Measurements from ENCODE around the gene PIAS3. TPM values are rescaled to one million over a fixed set of nuclear protein-coding genes. Genes with fewer than 3 reads are reported as not detected.
A peak's percentile ranks its signal among the peaks of the same experiment; 100 is the strongest.

Gene PIAS3
- 5.0 TPM for total RNA-seq

DNA sequence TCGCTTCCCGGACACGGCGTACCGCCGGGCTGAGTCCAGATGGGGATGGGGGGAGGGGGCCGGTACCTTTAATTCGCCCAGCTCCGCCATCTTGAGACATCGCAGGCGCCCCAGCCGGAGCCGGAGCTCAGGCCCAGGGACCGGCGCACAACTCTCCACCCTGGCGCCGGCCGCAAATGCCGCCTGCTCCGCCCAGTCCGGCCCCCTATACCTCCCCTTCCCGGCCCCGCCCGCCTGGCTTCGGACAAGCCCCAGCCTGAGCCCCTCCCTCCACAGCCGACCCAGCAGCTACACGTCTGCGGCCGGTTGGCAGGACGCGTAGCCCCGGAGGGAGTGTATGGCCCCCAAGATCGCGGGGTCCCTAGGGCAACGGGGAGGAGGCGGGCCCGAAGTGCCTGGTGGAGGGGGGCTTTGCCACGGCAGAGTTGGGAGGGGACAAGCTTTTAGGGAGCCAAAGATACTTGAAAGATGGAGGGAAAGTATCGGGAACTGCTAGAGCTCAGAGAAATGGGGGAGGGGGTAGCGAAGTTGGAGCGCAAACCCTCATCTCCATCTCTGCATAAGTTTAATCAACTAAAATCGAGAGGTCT, at the start of gene PIAS3:
PIAS3 (minus strand) TSS at position 181 of the 590 bp plus-strand sequence; CDS start at position 90, 91 bp downstream.
- DNase-seq = peak; percentile 89

- no peak for DNase-seq
These were observed 49.8 kb upstream of the PIAS3 start for GRCh38 chr1:145908653-145909052.

DNA sequence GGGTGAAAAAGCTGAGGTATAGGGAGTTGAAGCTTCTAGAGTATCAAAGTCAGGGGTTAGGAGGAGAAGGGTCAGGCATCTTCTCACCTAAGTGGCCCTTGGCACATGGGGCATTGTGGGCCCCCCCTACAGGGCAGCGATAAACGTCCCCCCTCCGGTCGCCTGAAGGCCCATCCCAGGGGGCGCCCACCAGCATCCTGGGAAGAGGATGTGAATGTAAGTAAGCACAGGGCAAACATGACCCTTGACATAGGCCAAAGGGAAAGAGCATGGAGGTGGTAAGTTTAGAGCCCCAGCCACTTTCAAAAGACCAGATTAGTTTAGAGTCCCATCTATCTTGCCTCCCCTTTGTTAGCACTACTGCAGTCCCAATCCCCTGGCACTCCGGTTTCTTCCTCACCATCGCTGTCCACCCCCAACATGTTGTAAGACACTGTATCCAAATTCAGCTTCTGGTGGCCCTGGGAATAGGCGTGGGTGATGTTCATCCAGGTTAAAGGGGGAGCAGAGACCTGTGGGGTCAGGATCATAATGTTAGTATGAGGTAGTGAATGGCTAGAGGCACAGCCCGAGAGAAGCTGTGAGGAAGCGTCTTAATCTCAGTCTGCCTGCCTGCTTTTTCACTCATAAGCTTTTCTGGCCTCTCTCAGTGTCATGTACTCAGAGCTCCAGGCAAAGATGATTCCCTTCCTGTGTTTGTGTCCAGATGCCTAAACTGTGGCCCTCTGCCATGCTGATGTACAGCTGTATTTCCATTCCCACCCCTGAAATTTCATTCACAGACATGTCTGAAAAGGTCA, 48.3 kb upstream of the PIAS3 start:
- DNase-seq = no peak

- DNase-seq = no peak
These were observed 42.6 kb upstream of the PIAS3 start for GRCh38 chr1:145901312-145902021.

DNA sequence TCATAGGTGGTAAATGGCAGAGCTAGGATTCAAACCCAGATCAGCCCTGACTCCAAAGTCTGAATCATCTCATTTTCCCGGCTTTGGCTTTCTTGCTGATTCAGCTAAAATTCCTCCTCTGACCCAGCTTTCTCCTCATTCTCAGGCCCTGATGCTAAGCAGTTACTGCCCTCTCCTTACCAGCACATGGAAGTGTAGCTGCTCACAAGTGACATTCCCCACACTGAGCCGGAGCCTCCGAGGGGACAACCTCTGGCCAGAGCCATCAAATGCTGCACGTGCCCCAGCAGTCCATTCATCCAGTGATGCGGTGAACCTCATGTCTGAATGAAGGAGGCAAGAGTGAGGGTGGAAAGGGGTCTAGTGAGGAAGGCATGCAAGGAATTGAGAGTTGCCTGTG, 39.9 kb upstream of the PIAS3 start:
- no peak for DNase-seq

DNA sequence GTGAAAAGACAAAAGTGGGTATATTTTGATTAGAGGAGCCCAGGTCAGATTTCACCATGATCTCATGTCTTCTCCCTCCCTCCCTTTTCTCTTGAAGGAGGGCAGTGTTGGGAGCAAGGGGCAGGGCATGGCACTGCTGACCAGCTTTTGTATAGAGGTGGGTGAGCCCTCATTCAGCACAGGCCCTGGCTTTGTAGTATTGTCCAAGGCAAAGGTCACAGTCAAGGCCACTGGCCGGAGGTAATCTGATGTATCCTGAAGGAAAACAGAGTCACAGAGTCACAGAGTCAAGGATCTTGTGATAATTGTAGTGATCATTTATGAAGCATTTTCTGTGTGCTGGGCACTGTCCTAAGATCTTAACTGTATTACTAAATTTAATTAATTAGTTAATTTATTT, 39.1 kb upstream of the PIAS3 start:
- DNase-seq = no peak

DNA sequence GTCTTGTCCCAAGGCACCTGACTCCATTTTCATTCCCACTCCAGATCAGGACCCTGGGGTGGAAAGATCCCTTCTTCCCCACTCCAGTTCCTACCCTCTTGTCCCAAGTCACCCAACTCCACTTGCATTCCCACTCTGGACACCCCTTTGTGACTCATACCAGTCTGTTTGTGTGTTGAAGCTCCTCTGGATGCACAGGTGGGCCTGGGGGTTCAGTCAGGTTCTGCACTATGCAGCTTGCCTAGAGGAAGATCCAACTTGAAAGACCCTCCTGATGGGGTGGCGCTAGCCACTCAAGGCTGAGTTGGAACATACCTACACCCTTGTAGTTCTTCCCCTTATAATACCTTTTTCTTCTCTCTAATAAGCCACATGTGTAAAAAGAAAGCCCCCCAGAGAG, 36.6 kb upstream of the PIAS3 start:
- no peak for DNase-seq

GRCh38 chr1:145893306-145894055, 34.6 kb upstream of the PIAS3 start:
- no peak for DNase-seq

DNA sequence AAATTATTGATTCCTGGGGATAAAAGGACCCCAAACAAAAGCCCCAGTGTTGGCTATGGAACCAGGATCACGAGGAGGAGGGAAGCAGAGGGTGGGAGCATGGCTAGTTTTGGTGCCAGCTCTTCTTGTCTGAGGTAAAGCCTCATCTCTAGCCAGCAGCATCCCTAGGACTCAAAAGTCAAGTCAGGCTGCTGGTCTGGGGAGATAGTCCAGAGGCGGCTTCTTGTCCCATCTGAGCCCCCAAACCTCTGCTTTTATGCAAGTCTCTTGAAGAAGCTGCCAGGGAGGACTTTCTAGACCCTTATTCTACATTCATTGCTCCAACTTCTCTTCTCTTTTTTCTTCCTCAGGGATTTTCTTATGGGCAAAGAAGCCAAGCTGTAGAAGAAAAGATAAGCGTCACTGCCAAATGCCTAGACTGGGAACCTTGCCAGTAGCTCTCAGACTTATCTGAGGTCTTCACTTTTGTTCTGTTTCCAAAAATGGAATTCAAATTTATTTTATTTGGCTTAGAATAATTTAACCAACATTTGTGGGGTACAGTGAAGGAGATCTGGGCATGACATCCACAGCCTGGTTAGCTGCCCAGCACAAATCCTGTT, 33.7 kb upstream of the PIAS3 start:
- DNase-seq = no peak

DNA sequence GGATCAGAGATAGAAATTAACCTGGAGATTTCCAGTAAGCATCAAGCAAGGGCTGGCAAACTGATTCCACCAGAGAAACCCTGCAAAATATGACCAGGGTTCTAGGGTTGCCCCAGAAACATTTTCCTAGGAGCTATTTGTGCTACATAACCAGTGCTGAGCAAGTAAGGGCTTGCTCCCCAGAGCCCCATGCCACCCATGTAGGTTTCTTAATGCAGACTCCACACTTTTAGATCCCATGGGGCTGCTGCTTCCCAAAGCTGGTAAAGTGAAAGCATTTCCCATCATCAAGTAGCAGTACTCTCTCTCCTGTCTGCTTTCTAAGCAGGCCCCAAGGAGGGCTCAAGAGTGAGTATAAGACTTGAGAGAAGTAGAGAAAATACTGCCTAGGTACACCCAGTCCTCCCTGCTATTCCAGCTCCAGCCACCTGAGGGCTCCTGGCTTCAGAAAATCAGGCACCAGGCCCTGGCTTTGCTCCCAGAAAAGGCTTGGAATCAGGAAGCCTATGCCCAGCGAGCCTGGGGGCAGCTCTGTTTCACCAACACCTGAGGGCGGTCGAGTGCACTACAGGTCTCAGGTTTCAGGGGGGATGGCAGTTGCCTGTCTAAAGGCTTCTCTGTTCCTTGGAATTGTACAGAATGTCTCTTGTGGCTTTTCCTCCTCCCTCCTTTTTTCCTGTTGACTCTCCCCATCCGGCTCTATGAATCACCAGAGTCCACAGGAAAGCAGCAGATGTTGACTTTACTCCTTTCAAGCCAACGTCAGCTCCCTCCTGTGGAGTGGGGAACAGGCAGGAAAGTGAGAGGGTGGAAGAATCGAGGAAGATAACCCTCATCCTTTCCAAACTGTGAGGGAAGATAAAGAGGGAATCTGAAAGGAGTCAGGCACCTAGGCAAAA, 33.0 kb upstream of the PIAS3 start:
- DNase-seq = peak; percentile 89

DNA sequence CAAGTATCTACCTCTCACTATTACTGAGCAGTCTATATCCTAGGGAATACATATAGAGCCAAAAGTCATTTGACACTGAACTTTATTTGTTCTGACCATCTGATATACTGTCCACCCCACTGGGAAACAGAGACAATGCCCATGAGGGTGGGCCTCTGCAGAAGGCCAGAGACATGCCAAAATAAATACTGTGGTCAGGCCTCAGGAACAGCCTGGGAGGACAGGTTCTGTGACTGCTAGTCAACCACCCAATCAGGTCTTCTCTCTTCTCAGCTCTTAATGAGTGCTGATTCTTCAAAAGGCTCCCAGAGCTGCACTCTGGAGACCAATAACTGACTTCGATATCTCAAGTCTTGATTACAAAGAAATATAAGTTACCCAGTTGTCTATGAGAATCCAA, 32.3 kb upstream of the PIAS3 start:
- DNase-seq = no peak

DNA sequence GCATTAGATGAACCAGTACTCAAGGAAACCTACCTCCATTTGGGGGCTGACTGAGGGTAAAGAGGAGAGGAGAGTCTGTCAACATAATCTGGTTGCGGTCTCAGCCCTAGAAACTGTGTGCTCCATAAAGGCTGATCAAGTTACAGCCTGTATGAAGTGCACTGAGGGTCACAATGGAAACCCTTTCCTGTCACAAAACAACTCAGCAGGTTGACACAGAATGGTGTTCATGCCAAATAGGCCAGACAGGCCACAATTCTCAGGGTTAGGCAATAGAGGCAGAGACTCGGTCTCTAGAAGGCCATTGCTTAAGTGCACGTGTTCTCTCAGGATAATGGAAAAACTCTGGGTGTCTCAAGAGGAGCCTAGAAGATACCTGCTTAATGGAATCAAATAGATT, 30.8 kb upstream of the PIAS3 start:
- no peak for DNase-seq

GRCh38 chr1:145887631-145888030, 28.8 kb upstream of the PIAS3 start:
- no peak for DNase-seq

GRCh38 chr1:145886816-145887215, 27.9 kb upstream of the PIAS3 start:
- DNase-seq = no peak

- no peak for DNase-seq
These were observed 27.5 kb upstream of the PIAS3 start for GRCh38 chr1:145886390-145886789.

- DNase-seq = peak; percentile 82
These were observed 26.9 kb upstream of the PIAS3 start, which contains the start of gene ANKRD35 for GRCh38 chr1:145885738-145886287. ANKRD35 (minus strand) TSS chr1:145885866; CDS start chr1:145885758, 108 bp downstream.

- no peak for DNase-seq
These were observed 25.8 kb upstream of the PIAS3 start for GRCh38 chr1:145884675-145885074.

GRCh38 chr1:145879775-145880174, 20.9 kb upstream of the PIAS3 start:
- no peak for DNase-seq

GRCh38 chr1:145878724-145879123, 19.8 kb upstream of the PIAS3 start:
- DNase-seq = no peak

DNA sequence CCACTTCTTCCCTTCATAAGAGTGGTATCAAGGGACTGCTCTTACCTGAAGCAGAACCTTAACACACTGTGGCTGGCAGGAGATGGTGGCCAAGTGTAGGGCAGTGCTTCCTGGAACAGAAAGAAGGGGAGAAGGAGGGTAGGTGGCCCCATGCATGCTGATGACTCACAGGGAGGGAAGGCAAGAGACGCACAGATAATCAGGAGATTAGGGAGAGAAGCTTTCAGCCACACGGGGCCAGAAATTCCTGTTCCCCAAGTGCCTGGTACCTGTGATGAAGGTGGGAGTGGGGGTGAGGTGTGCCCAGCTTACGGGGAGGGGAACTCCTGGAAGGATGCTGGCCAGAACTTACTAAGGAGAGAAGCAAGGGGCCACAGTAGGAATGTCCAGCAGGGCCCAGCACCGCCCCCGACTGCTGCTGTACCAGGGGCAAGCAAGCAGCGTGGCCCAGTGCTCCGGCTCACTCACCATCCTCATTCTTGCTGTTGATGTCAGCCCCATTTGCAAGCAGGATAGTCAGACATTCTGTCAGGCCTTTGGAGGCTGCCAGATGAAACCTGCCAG, 19.1 kb upstream of the PIAS3 start:
- DNase-seq = no peak

Data from occipital lobe (tissue), 2 donors.